ENCODE measurements around the gene BPIFA1.

BPIFA1 gene

GRCh38 chr20:33239979-33240736 is 4.4 kb downstream of the BPIFA1 start:
- DNase-seq (ENCODE audit: low spot score): no peak

- no peak for DNase-seq (ENCODE audit: low spot score)
Observed at GRCh38 chr20:33240923-33241322, 5.1 kb downstream of the BPIFA1 start.

- DNase-seq (ENCODE audit: low spot score): no peak
Observed at GRCh38 chr20:33242319-33243100, 6.7 kb downstream of the BPIFA1 start.

GRCh38 chr20:33246077-33246476 is 10.3 kb downstream of the BPIFA1 start:
- DNase-seq (ENCODE audit: low spot score): no peak

- no peak for DNase-seq (ENCODE audit: low spot score)
Observed at GRCh38 chr20:33249456-33249855, 13.7 kb downstream of the BPIFA1 start.

- no peak for DNase-seq (ENCODE audit: low spot score)
Observed at GRCh38 chr20:33250666-33251065, 14.9 kb downstream of the BPIFA1 start.

- DNase-seq (ENCODE audit: low spot score): no peak
Observed at GRCh38 chr20:33251496-33251895, 15.7 kb downstream of the BPIFA1 start.

- DNase-seq (ENCODE audit: low spot score): no peak
Observed at GRCh38 chr20:33252460-33252859, 16.7 kb downstream of the BPIFA1 start.

GRCh38 chr20:33255005-33255404 is 19.2 kb downstream of the BPIFA1 start:
- no peak for DNase-seq (ENCODE audit: low spot score)

GRCh38 chr20:33257237-33257636 is 21.4 kb downstream of the BPIFA1 start:
- no peak for DNase-seq (ENCODE audit: low spot score)

- DNase-seq (ENCODE audit: low spot score): no peak
Observed at GRCh38 chr20:33259371-33259770, 23.6 kb downstream of the BPIFA1 start.

GRCh38 chr20:33261465-33261864 is 25.7 kb downstream of the BPIFA1 start:
- no peak for DNase-seq (ENCODE audit: low spot score)

- no peak for DNase-seq (ENCODE audit: low spot score)
Observed at GRCh38 chr20:33262658-33263065, 26.9 kb downstream of the BPIFA1 start.

GRCh38 chr20:33263784-33264183 is 28.0 kb downstream of the BPIFA1 start:
- DNase-seq (ENCODE audit: low spot score): no peak

GRCh38 chr20:33267701-33268100 is 31.9 kb downstream of the BPIFA1 start:
- no peak for DNase-seq (ENCODE audit: low spot score)

- DNase-seq (ENCODE audit: low spot score): no peak
Observed at GRCh38 chr20:33272155-33272873, 36.5 kb downstream of the BPIFA1 start.

GRCh38 chr20:33273117-33273851 is 37.5 kb downstream of the BPIFA1 start:
- DNase-seq (ENCODE audit: low spot score): no peak

- DNase-seq (ENCODE audit: low spot score): no peak
Observed at GRCh38 chr20:33275215-33275614, 39.4 kb downstream of the BPIFA1 start.

- no peak for DNase-seq (ENCODE audit: low spot score)
Observed at GRCh38 chr20:33275871-33276270, 40.1 kb downstream of the BPIFA1 start.

- no peak for DNase-seq (ENCODE audit: low spot score)
Observed at GRCh38 chr20:33276303-33277113, 40.7 kb downstream of the BPIFA1 start.

Measured in CD4-positive, alpha-beta T cell treated with Interleukin-15 for 4 hours (primary cell).